ENCODE results near the gene ERP44. TPM values are rescaled to one million over a fixed set of nuclear protein-coding genes. Genes with fewer than 3 reads are reported as not detected.
A peak's percentile ranks its signal among the peaks of the same experiment; 100 is the strongest.

Gene ERP44
- total RNA-seq, 1 donor from 2014 or later: 18.0 TPM

- no peaks in the 10 kb centered on the region for H3K9me3 ChIP-seq (ENCODE audit: low read depth)
- no peaks in the 10 kb centered on the region for H3K4me1 Mint-ChIP-seq
These were observed 151.4 kb downstream of the ERP44 start for GRCh38 chr9:99947395-99947794.

GRCh38 chr9:99936947-99937587 is 161.7 kb downstream of the ERP44 start:
- no peak for DNase-seq (ENCODE audit: low spot score)
- Mint-ChIP-seq H3K27me3 (ENCODE audit: insufficient read depth, low read depth) (no peaks in the 10 kb centered on the region), H3K9me3 (peaks cover 6% of the 10 kb centered on the region), H3K36me3 (peaks cover 10% of the 10 kb centered on the region), H3K27ac (no peak overlapping the region), H3K4me3 (no peak overlapping the region), H3K4me1 (no peaks in the 10 kb centered on the region)
- H3K9ac ChIP-seq: no peak overlapping the region
- no peak overlapping the region for H2AFZ ChIP-seq (replicated peaks)
- H3K4me1 ChIP-seq: no peaks in the 10 kb centered on the region
- TF ChIP-seq CTCF (IDR thresholded peaks at IDR 0.05) (no peak), EZH2phosphoT487 (IDR thresholded peaks at IDR 0.05) (no peak), EZH2 (IDR thresholded peaks at IDR 0.05) (no peak)
- no peak overlapping the region for H3K27ac ChIP-seq
- no peak overlapping the region for H3K4me3 ChIP-seq
- H3K9me3 ChIP-seq (ENCODE audit: low read depth): no peaks in the 10 kb centered on the region
- no peak overlapping the region for H3K4me2 ChIP-seq
- H4K20me1 ChIP-seq (ENCODE audit: low read depth): no peaks in the 10 kb centered on the region
- H3F3A ChIP-seq (ENCODE audit: low read depth): no peaks in the 10 kb centered on the region
- no peaks in the 10 kb centered on the region for H3K27me3 ChIP-seq
- H3K79me2 ChIP-seq (ENCODE audit: low read depth): no peaks in the 10 kb centered on the region
- H3K36me3 ChIP-seq: no peaks in the 10 kb centered on the region

More at GRCh38 chr9:99947395-99947794, 151.4 kb downstream of the ERP44 start:
- H3K79me2 ChIP-seq (ENCODE audit: low read depth): no peaks in the 10 kb centered on the region
- no peaks in the 10 kb centered on the region for H3K4me1 ChIP-seq
- H3K4me3 ChIP-seq: no peak overlapping the region
- no peak for DNase-seq (ENCODE audit: low spot score)
- Mint-ChIP-seq H3K27me3 (ENCODE audit: insufficient read depth, low read depth) (no peaks in the 10 kb centered on the region), H3K4me3 (no peak overlapping the region), H3K27ac (no peak overlapping the region), H3K36me3 (peaks cover 5% of the 10 kb centered on the region), H3K9me3 (peaks cover 2% of the 10 kb centered on the region)
- no peaks in the 10 kb centered on the region for H4K20me1 ChIP-seq (ENCODE audit: low read depth)
- H3K36me3 ChIP-seq: peaks cover 9% of the 10 kb centered on the region
- no peaks in the 10 kb centered on the region for H3F3A ChIP-seq (ENCODE audit: low read depth)
- no peak overlapping the region for H3K4me2 ChIP-seq
- H2AFZ ChIP-seq (replicated peaks): no peak overlapping the region
- no peaks in the 10 kb centered on the region for H3K27me3 ChIP-seq
- TF ChIP-seq EZH2 (IDR thresholded peaks at IDR 0.05) (no peak), CTCF (IDR thresholded peaks at IDR 0.05) (peak; percentile 43), EZH2phosphoT487 (IDR thresholded peaks at IDR 0.05) (no peak)
- H3K27ac ChIP-seq: no peak overlapping the region
- no peak overlapping the region for H3K9ac ChIP-seq

- H3K9ac ChIP-seq: no peak overlapping the region
- no peak overlapping the region for H3K27ac ChIP-seq
- peaks cover 2% of the 10 kb centered on the region for H3K27me3 Mint-ChIP-seq (ENCODE audit: insufficient read depth, low read depth)
- no peak overlapping the region for H3K4me3 ChIP-seq
- H3K79me2 ChIP-seq (ENCODE audit: low read depth): no peaks in the 10 kb centered on the region
- H3K4me1 ChIP-seq: no peaks in the 10 kb centered on the region
- no peaks in the 10 kb centered on the region for H4K20me1 ChIP-seq (ENCODE audit: low read depth)
- TF ChIP-seq CTCF (IDR thresholded peaks at IDR 0.05): no peak
- no peak for TF ChIP-seq EZH2 (IDR thresholded peaks at IDR 0.05)
- no peak for TF ChIP-seq EZH2phosphoT487 (IDR thresholded peaks at IDR 0.05)
- no peaks in the 10 kb centered on the region for H3F3A ChIP-seq (ENCODE audit: low read depth)
- H2AFZ ChIP-seq (replicated peaks): no peak overlapping the region
- H3K9me3 Mint-ChIP-seq: peaks cover 6% of the 10 kb centered on the region
- H3K9me3 ChIP-seq (ENCODE audit: low read depth): no peaks in the 10 kb centered on the region
- H3K36me3 ChIP-seq: no peaks in the 10 kb centered on the region
- H3K36me3 Mint-ChIP-seq: peaks cover 15% of the 10 kb centered on the region
- H3K4me3 Mint-ChIP-seq: no peak overlapping the region
- H3K27me3 ChIP-seq: no peaks in the 10 kb centered on the region
- no peak for DNase-seq (ENCODE audit: low spot score)
- no peak overlapping the region for H3K27ac Mint-ChIP-seq
- no peak overlapping the region for H3K4me2 ChIP-seq
- H3K4me1 Mint-ChIP-seq: no peaks in the 10 kb centered on the region
These were observed 167.5 kb downstream of the ERP44 start for GRCh38 chr9:99931155-99931840.
